GM10266 (cell line): ENCODE results near the gene PATJ.

ENCODE experiments used
- DNase-seq: peaks from one replicate; pipeline ENCODE4 v3.0.0; 2012; ENCODE audit errors: extremely low spot score
- TF ChIP-seq, protein P1 (sequence below): IDR thresholded peaks from 2 replicates; pipeline ENCODE4 v1.5.1; 2012; ENCODE audit warnings: mild to moderate bottlenecking, low read depth; ENCODE audit not compliant: control insufficient read depth, insufficient read depth; ENCODE audit errors: missing control alignments

The PATJ gene

DNA sequence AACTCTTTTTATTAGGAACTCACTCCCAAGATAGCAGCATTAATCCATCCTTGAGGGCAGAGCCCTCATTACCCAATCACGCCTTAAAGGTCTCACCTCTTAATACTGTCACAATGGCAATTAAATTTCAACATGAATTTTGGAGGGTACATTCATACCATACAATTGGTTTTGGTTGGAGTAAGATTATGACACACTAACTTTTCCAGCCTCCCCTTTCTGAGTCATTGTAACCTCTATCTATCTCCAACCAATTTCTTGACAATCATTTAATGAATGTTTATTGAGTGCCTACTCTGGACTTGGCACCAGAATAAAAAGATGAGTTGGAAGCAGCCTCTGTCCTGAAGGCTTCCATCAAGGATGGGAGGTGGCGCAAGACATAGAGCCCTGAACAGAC, 358.2 kb downstream of the PATJ start:
- TF ChIP-seq, protein P1, sequence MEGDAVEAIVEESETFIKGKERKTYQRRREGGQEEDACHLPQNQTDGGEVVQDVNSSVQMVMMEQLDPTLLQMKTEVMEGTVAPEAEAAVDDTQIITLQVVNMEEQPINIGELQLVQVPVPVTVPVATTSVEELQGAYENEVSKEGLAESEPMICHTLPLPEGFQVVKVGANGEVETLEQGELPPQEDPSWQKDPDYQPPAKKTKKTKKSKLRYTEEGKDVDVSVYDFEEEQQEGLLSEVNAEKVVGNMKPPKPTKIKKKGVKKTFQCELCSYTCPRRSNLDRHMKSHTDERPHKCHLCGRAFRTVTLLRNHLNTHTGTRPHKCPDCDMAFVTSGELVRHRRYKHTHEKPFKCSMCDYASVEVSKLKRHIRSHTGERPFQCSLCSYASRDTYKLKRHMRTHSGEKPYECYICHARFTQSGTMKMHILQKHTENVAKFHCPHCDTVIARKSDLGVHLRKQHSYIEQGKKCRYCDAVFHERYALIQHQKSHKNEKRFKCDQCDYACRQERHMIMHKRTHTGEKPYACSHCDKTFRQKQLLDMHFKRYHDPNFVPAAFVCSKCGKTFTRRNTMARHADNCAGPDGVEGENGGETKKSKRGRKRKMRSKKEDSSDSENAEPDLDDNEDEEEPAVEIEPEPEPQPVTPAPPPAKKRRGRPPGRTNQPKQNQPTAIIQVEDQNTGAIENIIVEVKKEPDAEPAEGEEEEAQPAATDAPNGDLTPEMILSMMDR: no peak
- no peak for DNase-seq

DNA sequence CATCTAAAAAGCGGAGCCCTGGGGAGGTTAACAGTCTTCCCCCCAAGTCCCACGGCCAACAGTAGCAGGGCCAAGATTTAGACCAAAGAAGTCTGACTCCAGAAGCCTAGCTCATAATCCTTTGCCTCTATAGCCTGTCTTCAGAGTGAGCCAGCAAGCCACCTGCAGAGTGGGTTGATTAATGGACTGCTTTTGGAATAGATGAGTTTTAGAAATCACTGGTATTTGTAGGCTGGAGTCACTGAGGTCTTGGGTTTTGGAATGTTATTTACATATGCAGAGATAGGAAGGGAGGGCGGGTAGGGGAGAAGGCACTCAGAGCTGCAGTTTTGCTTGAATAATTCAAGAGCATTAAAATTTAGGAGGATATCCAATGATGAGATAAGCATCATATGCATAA, 361.6 kb downstream of the PATJ start:
- TF ChIP-seq, protein P1: no peak
- no peak for DNase-seq

DNA sequence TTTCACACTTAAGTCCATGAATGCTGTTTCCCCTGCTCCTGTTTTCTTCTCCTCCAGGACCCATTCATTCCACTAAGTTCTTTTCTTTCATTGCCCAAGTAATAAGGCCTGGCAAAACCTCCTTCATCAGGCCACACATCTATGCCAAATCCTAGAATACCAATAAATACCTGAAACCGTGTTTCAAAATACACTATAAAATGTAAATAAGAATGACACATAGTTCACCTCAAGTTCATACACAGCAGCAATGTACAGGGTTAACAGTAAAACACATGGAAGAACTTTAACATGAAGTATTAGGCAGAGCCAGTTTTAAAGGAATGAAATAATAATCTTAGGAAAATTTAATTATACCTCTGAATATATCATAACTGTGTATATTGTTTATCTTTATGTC, 365.6 kb downstream of the PATJ start:
- no peak for DNase-seq
- TF ChIP-seq, protein P1: no peak

DNA sequence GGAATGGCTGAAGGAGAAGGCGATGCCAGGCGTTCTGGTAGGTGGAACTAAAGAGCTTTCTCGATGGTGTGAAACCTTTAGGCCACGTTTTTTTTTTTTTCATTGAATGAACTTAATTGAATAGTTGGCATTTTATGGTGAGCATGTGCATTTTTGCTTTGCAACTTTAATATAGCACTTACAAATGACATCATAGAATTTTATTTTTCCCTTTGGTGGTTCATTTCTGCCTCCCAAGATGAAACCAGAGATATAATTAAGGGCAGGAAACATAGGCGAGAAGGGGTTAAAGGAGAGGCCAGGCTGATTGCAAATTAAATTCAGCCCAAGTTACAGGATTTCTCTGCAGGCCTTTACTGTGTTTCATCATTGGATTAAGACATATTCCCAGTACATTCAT, 366.8 kb downstream of the PATJ start:
- TF ChIP-seq, protein P1: no peak
- no peak for DNase-seq

DNA sequence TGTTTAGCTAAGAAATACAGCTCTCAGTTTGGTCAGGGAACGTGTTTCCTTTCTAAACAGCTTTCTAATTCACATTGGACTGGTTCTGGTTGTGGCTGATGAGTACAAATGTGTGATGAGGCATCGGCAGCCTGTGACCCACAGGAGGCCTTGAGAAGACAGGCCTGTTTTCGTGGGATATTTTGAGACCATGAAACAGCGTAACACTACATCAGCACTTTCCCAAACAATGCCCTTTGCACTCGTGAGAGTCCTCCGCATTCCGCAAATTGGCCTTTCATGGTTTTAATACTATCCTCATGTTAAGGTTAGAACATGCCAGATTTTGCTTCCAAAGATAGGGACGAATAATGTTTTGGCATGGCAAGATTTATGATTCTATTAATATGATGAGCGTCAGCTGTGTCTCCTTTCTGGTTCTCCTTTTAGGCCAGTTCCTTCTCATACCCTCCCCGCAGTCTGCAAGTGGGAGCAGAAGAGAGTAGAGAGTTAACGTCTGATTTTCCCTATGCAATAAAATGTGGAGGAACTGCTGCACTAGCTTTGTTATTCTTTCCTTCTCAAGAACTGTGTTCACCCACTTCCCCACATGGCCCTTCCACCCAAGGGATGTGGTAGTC, 368.0 kb downstream of the PATJ start:
- no peak for DNase-seq
- TF ChIP-seq, protein P1: no peak

DNA sequence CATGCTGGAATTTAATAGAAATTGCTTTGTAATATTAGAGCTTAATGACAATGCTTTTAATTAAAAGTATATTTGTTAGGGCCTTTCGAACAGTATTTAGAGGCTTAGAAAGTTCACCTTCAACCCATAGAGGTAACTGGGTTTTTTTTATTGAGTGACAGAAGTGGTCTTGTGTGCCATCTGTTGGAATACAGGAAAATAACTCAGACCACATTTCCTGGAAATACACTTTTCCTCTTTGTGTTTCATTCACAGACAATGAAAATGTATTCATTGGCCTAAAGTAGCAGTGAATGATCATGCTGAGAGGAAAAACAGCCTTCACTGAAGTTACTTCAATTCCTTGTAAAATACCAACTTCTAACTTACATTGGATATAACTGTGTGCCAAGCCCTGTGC, 368.8 kb downstream of the PATJ start:
- TF ChIP-seq, protein P1: no peak
- DNase-seq: no peak

DNA sequence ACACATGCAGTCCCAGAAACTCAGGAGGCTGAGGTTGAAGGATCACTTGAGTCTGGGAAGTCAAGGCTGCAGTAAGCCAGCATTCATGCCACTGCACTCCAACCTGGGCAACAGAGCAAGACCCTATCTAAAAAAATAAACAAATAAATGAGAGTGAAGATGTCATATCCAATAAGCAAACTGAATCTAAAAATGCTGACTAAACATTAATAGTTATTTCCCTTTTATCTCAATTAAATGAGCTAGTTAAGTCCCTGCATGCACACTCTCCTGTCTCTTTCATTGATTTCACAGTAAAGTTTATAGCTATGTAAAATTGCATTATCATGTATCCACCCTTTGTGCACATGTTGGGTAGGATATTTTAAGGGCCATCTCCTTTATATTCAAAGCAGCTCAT, 371.2 kb downstream of the PATJ start:
- DNase-seq: no peak

More for the DNA sequence above, 371.2 kb downstream of the PATJ start:
- TF ChIP-seq, protein P1: no peak
